Epidermal melanocyte (primary cell): ENCODE measurements around the gene CACNB1.

ENCODE experiments used
- DNase-seq: peaks from one replicate; pipeline ENCODE4 v3.0.0; 2011; ENCODE audit warnings: low spot score; ENCODE audit not compliant: insufficient read length

CACNB1 gene

GRCh38 chr17:39126436-39126835 lies 71.0 kb downstream of the CACNB1 start:
- DNase-seq = no peak

GRCh38 chr17:39125143-39125875 lies 72.2 kb downstream of the CACNB1 start:
- no peak for DNase-seq

GRCh38 chr17:39123627-39124026 lies 73.8 kb downstream of the CACNB1 start:
- no peak for DNase-seq
